GM21390 (cell line): Measurements from ENCODE around the gene KCNA4.
"Not testable (repeated sequence)": the region's sequence is repeated elsewhere in the genome, so short reads cannot be mapped to it uniquely, and the experiment has no call there.

Source experiments
- ATAC-seq: cut with Tn5 transposase; IDR thresholded peaks from one replicate; pipeline ENCODE4 v1.9.1; 2021; ENCODE audit not compliant: unreplicated experiment

KCNA4 gene

GRCh38 chr11:30016588-30017363 lies at the start of gene KCNA4:
Gene KCNA4, minus strand, starts transcription at chr11:30017030. Its CDS starts 4,352 bp downstream, at chr11:30012678.
- no peak for ATAC-seq

DNA sequence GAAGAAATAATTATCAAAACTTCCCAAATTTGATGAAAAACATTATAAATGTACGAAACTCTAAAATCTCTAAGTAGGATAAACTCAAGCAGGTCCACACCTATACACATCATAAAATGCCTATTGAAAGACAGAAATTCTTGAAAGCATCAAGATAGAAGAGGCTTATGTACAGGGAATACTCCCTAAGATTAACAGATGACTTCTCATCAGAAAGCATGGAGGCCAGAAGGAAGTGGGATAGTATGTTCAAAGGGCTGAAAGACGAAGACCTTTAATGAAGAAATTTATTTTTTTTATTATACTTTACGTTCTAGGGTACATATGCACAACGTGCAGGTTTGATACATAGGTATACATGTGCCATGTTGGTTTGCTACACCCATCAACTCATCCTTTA lies 45.3 kb upstream of the KCNA4 start:
- ATAC-seq = no peak

- ATAC-seq = no peak
These were observed 42.5 kb upstream of the KCNA4 start for GRCh38 chr11:30059172-30059815.

DNA sequence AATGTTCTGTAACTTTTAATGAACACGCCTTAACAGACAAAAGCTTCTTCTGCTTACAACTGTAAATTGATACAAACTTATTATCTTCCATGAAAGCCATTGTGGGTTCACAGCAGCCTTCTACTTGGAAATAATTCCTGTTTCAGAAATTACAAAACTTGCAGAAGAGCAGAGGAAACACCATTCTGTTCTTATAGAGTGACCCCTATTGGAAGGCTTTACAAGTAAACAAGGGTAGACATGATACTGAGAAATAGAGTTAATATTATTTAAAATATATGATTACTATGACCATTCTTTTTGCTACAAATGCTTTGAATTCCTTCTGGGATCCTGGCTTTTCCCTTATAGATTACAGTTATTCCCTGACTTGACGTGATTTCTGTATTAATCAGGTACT lies 32.4 kb upstream of the KCNA4 start:
- no peak for ATAC-seq

DNA sequence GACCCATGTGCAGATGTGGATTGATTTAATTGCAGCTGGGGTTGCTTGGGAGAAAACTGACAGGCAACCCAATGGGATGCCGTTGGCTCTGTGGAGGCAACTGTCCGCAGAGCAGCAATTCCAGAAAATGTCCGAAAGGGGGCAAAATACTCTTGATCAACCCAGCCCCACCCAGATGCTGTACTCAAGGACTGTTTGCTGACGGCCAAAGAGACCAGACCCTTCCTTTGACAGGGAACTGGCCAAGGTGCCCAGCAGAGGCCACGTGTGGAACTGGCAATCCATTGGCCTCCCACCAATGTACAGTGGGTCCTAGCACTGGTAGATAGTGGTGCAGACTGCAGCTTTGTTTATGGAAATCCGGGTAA lies 29.7 kb upstream of the KCNA4 start:
- ATAC-seq = no peak

- ATAC-seq = no peak
These were observed 29.2 kb upstream of the KCNA4 start for GRCh38 chr11:30045921-30046577.

DNA sequence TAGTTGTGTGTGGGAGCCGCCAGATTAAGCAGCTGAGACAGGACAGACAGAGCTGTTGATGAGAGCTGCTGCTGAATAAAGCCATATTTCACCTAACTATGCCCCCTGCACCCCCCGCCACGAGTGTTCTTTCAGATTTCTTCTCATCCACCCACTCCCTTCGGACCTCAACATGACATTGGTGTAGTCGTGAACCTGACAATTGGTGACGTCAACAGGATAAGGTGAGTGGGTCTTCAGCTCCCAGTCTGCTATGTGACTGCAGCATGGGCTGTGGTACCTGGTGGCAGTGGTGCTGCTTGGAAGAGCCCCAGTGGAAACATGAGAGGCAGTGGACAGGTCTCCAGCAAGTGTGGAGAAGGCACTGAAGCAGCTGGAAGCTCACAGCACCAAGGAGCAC lies 28.3 kb upstream of the KCNA4 start:
- no peak for ATAC-seq

GRCh38 chr11:30041171-30041570 lies 24.3 kb upstream of the KCNA4 start:
- ATAC-seq = no peak

GRCh38 chr11:30034746-30035145 lies 17.9 kb upstream of the KCNA4 start:
- ATAC-seq = not testable (repeated sequence)

DNA sequence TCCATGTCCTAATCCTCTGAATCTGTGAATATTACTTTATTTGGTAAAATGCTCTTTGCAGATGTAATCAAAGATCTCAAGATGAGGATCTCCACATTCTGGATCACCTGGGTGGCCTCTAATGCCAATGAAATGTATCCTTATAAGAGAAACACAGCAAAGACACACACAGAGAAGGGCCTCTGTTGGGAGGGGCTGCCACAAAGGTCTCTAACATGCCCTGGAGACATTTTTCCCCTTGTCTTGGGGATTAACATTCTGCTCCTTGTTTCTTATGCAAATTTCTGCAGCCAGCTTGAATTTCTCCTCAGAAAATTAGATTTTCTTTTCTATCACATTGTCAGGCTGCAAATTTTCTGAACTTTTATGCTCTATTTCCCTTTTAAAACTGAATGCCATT lies 17.3 kb upstream of the KCNA4 start:
- not testable (repeated sequence) for ATAC-seq

GRCh38 chr11:30025396-30026139 lies 8.7 kb upstream of the KCNA4 start:
- ATAC-seq = no peak

GRCh38 chr11:30023074-30023473 lies 6.2 kb upstream of the KCNA4 start:
- ATAC-seq = no peak

GRCh38 chr11:30019481-30019880 lies 2.7 kb upstream of the KCNA4 start:
- ATAC-seq = no peak

- no peak for ATAC-seq
These were observed 1.7 kb upstream of the KCNA4 start for GRCh38 chr11:30018495-30018894.

GRCh38 chr11:30017445-30017895 lies 640 bp upstream of the KCNA4 start:
- ATAC-seq = no peak

GRCh38 chr11:30015725-30016412 lies 961 bp downstream of the KCNA4 start:
- no peak for ATAC-seq

GRCh38 chr11:30012346-30012745 lies 4.5 kb downstream of the KCNA4 start:
- no peak for ATAC-seq

DNA sequence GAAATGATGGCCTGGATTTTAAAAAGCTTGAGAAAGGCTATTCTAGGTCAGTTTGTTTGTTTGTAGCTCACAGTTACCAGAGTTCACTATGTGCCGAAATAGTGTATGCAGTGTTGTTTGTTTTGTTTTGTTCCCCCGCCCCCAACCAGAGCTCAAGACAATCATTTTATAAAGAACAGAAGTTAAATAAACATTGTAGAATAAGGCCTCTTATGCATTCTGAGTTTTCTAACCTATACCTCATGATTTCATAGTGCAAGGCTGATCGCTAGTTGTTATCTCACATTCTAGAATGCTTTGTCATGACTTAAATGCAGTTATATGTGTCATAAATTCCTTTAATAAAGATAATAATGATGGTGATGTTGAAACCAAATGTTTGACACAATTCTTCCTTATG lies 7.8 kb downstream of the KCNA4 start:
- no peak for ATAC-seq

DNA sequence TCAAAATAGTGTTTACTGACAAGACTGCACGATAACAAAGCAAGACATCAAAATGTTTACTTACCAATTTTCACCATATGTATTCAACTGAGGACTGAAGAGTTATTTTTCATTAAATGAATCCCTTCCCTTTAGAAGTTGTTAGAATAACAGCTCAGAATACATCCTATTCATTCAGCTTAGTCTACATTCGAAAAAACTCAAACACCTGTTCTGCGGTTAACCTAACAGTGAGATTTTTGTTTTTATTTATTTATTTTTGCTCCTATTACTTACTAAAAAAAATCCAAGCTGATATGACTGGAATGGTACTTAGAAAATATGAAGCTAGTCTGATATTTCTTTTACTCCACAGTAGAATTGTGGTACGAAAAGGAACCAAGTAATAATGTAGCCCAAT lies 10.0 kb downstream of the KCNA4 start:
- ATAC-seq = no peak

- ATAC-seq = no peak
These were observed 14.6 kb downstream of the KCNA4 start for GRCh38 chr11:30002157-30002785.
